ENCODE data around the gene SERPINB2. TPM values are rescaled to one million over a fixed set of nuclear protein-coding genes. Genes with fewer than 3 reads are reported as not detected.

SERPINB2 gene
- total and polyA plus RNA-seq, 10 of the 15 experiments (the other 5 are each of a cell fraction or from before 2014, with no cell fraction given), result 9.6 to 25.3 (median 14.0) TPM

- TF ChIP-seq ZBTB33 (IDR thresholded peaks at IDR 0.05) (no peak), TCF7 (IDR thresholded peaks at IDR 0.05; ENCODE audit: borderline replicate concordance) (no peak), ZNF592 (IDR thresholded peaks at IDR 0.05) (no peak), MYB (IDR thresholded peaks at IDR 0.05; ENCODE audit: borderline replicate concordance, low read depth, low read length) (no peak), RAD21 (IDR thresholded peaks at IDR 0.05; ENCODE audit: insufficient read depth, low read depth, low read length) (no peak)
Observed at GRCh38 chr18:63917817-63918216, 30.3 kb downstream of the SERPINB2 start (continued).

- no peak overlapping the region for H3K4me3 ChIP-seq
- intact Hi-C loops (cut with micrococcal nuclease; ENCODE audit: unreplicated experiment), result no loop called here
- H3K27me3 ChIP-seq (replicated peaks in 1 of 2; ENCODE audit: control insufficient read depth in 2 of 2, insufficient read depth in 2 of 2, low read length in 1 of 2), result no peaks in the 10 kb centered on the region
- H3K27ac ChIP-seq (ENCODE audit: control insufficient read depth, insufficient read depth), result no peak overlapping the region
- no peak overlapping the region for H2AFZ ChIP-seq (ENCODE audit: control insufficient read depth, low read depth, low read length)
- ATAC-seq (no peak), FAIRE-seq (no peak), DNase-seq (ENCODE audit: low read depth, low spot score) (no peak)
- no peaks in the 10 kb centered on the region for H3K36me3 ChIP-seq (ENCODE audit: control insufficient read depth in 2 of 2, insufficient read depth in 2 of 2, low read length in 1 of 2)
- H3K4me2 ChIP-seq (ENCODE audit: control insufficient read depth, insufficient read depth), result no peak overlapping the region
- RAD21 ChIA-PET (ENCODE audit: unreplicated experiment), result interaction anchor here (0.8 to 2.7 kb wide), 2 partner anchors 12 to 14 kb away, joined by 3 to 8 read pairs; no protein-coding TSS in a partner anchor
- CTCF ChIA-PET, result interaction anchor here (1.6 to 3.1 kb wide), 4 partner anchors 14 to 31 kb away, joined by 3 to 17 read pairs (median 6); no protein-coding TSS in a partner anchor
- in situ Hi-C loops (cut with MboI), result no loop called here
- POLR2A ChIA-PET, result interaction anchor here (0.9 to 1.6 kb wide), 3 partner anchors 14 to 44 kb away, joined by 3 to 7 read pairs (median 3); partner anchors contain the start of gene SERPINB10
- BruUV-seq (replicated peaks), result no TSS peak
- no peak overlapping the region for H3K9ac ChIP-seq (ENCODE audit: control insufficient read depth, insufficient read depth, low read length)
- no peaks in the 10 kb centered on the region for H3K4me1 ChIP-seq (ENCODE audit: control insufficient read depth, insufficient read depth, low read length)
- H4K20me1 ChIP-seq (ENCODE audit: control insufficient read depth, insufficient read depth), result no peaks in the 10 kb centered on the region
- no peaks in the 10 kb centered on the region for H3K79me2 ChIP-seq (ENCODE audit: control insufficient read depth, insufficient read depth, low read length)
- no peaks in the 10 kb centered on the region for H3K9me3 ChIP-seq (replicated peaks; ENCODE audit: control insufficient read depth, insufficient read depth, low read length)
- SMC1A ChIA-PET (ENCODE audit: uncharacterized antibody, unreplicated experiment), result interaction anchor here (0.7 to 4.7 kb wide), 7 partner anchors 9 to 85 kb away, joined by 3 to 37 read pairs (median 3); partner anchors contain the start of gene SERPINB10
- 50% methylated on average over 2 of the region's 2 CpGs for WGBS (ENCODE audit: insufficient coverage, insufficient replicate concordance, low lambda C conversion rate, missing lambda C conversion rate)
- TF ChIP-seq ASH2L (IDR thresholded peaks at IDR 0.05; ENCODE audit: borderline replicate concordance, low read depth) (no peak), BCL11A (IDR thresholded peaks at IDR 0.05; ENCODE audit: low read depth, low read length) (no peak), MEF2B (IDR thresholded peaks at IDR 0.05; ENCODE audit: partially characterized antibody, poor library complexity, severe bottlenecking) (no peak), PBX3 (IDR thresholded peaks at IDR 0.05; ENCODE audit: insufficient replicate concordance, low read depth, low read length) (no peak), SP1 (IDR thresholded peaks at IDR 0.05; ENCODE audit: low read depth, low read length) (no peak), IKZF2 (IDR thresholded peaks at IDR 0.05) (no peak), RBBP5 (conservative IDR thresholded peaks at IDR 0.05) (no peak), E4F1 (IDR thresholded peaks at IDR 0.05; ENCODE audit: borderline replicate concordance, partially characterized antibody) (no peak)
Observed at GRCh38 chr18:63922049-63922448, 34.5 kb downstream of the SERPINB2 start.

Data from GM12878 (cell line).